ENCODE data around the gene MINDY3.
"Not testable (repeated sequence)": the region's sequence is repeated elsewhere in the genome, so short reads cannot be mapped to it uniquely, and the experiment has no call there.

MINDY3 gene

GRCh38 chr10:15857107-15857575 lies 3.2 kb downstream of the MINDY3 start:
- no peak for DNase-seq (ENCODE audit: low read depth in 1 of 2, low spot score in 1 of 2)

DNA sequence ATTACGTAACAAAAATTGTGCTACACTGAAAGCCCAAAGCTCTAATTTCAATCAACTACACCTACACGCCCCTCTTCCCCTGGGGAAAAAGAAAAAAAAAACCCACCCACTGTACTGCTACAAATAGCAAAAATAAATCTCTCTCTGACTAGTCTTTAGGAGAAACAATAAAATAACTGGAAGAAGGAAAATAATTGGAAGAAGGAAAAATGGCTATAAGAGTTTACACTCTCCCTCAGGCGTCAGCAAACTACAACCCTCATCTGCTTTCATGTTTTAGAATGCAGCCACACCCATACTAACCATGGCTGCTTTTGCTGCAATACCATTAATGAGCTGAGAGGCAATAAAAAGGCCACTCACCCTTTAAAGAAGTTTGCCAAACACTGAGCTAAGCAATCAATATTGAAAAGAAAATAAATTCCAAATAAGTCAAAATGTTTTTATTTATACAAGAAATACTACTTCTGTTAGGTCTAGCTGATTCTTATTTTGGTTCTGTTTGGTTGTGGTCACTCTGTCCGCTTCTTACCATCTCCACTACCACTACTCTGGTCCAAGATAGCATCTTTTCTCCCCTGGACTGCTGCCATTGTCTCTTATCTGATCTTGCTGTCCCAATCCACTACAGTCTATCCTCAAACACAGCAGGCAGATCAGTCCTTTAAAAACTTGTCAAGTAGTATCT lies 3.8 kb downstream of the MINDY3 start:
- DNase-seq (ENCODE audit: low read depth in 1 of 2, low spot score in 1 of 2), result no peak

DNA sequence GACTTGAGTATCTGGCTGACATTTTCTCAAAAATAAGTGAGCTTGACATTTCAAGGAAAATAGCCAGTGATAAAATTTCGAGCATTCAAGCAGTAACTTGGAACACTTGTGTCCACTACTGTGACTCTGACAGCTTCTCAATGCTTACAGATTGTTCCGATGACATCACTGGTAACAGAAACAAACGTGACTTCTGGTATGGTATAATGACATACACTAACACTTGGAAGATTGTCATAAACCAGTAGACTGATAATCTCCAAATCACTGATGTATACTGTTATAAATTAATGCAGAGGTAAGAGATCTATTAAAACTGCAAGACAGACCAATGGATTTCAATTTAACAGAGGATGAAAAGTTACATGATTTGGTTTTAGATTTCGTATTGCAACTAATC lies 6.5 kb downstream of the MINDY3 start:
- no peak for DNase-seq (ENCODE audit: low read depth in 1 of 2, low spot score in 1 of 2)

- DNase-seq (ENCODE audit: low read depth in 1 of 2, low spot score in 1 of 2), result no peak
These were observed 8.2 kb downstream of the MINDY3 start for GRCh38 chr10:15852111-15852557.

- DNase-seq (ENCODE audit: low read depth in 1 of 2, low spot score in 1 of 2), result not testable (repeated sequence)
These were observed 9.8 kb downstream of the MINDY3 start for GRCh38 chr10:15850337-15850978.

GRCh38 chr10:15849316-15849715 lies 11.0 kb downstream of the MINDY3 start:
- no peak for DNase-seq (ENCODE audit: low read depth in 1 of 2, low spot score in 1 of 2)

DNA sequence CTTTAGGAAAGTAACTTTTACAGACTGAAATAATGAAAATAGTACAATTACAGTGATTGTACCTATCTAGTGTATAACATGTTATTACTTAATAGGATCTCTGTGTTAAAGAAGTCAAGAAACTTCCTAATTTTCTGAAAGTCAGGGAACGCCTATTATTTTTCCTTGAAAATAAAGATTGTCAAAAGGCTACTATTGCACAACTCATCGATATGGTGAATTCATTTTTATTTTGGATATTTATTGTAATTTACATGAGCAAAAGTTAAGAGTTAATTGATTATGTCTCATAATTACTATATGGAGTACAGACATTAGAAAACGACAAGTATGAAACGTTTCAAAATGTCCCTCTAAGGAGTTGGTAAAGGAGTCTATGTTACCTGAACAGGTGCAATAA lies 12.8 kb downstream of the MINDY3 start:
- no peak for DNase-seq (ENCODE audit: low read depth in 1 of 2, low spot score in 1 of 2)

GRCh38 chr10:15844517-15844916 lies 15.8 kb downstream of the MINDY3 start:
- DNase-seq (ENCODE audit: low read depth in 1 of 2, low spot score in 1 of 2), result no peak

GRCh38 chr10:15843695-15844094 lies 16.6 kb downstream of the MINDY3 start:
- DNase-seq (ENCODE audit: low read depth in 1 of 2, low spot score in 1 of 2), result no peak

DNA sequence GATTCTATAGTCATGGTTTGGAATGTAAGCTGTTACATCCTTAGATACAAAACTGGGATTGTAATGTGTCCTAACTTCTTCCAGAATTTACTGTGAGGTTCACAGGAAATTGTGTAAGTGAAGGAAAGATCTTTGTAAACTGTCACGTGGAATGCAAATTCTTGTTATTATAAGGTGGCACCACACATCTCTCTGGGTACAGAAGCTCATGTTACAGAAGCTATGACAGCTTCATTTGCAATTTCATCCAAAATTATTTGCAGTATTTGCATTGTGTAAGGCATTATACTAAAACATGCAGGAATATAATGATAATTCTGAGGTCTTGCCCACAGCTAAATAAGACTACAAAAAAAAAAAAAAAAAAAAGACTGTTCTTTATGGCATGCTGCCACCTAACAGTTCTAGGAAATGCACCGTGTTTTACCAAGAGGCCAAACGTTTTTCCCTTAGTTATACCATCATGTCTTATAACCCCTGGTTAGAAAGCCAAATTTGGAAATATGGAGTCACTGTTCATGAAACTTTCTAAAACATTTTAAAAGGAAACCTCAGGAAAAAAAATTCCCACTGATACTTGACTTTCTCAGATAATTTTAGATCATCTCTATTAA lies 17.6 kb downstream of the MINDY3 start:
- DNase-seq (ENCODE audit: low read depth in 1 of 2, low spot score in 1 of 2), result no peak

- DNase-seq (ENCODE audit: low read depth in 1 of 2, low spot score in 1 of 2), result no peak
These were observed 18.6 kb downstream of the MINDY3 start for GRCh38 chr10:15841696-15842095.

- no peak for DNase-seq (ENCODE audit: low read depth in 1 of 2, low spot score in 1 of 2)
These were observed 23.5 kb downstream of the MINDY3 start for GRCh38 chr10:15836807-15837206.

GRCh38 chr10:15829495-15829894 lies 30.8 kb downstream of the MINDY3 start:
- no peak for DNase-seq (ENCODE audit: low read depth in 1 of 2, low spot score in 1 of 2)

DNA sequence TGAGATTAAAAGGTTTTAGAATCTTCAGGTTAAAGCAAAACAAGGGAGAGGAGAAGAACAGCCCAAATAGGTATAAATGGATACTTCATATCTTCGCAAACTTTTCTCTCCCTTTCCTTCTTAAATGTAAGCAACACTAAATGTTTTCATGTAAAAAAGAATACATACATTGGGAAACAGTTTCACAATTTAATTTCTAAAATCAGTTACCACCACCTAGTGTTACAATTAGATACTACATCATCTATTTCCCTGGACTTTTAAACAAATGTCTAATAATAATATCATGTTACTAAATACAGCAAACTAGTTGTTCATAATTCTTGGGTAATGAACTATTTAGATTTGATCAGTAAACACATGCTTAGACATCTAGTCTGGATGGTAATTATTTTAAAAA lies 35.8 kb downstream of the MINDY3 start:
- DNase-seq (ENCODE audit: low read depth in 1 of 2, low spot score in 1 of 2), result no peak

- DNase-seq (ENCODE audit: low read depth in 1 of 2, low spot score in 1 of 2), result no peak
These were observed 38.2 kb downstream of the MINDY3 start for GRCh38 chr10:15822131-15822530.

GRCh38 chr10:15821046-15821683 lies 39.1 kb downstream of the MINDY3 start:
- DNase-seq (ENCODE audit: low read depth in 1 of 2, low spot score in 1 of 2), result no peak

DNA sequence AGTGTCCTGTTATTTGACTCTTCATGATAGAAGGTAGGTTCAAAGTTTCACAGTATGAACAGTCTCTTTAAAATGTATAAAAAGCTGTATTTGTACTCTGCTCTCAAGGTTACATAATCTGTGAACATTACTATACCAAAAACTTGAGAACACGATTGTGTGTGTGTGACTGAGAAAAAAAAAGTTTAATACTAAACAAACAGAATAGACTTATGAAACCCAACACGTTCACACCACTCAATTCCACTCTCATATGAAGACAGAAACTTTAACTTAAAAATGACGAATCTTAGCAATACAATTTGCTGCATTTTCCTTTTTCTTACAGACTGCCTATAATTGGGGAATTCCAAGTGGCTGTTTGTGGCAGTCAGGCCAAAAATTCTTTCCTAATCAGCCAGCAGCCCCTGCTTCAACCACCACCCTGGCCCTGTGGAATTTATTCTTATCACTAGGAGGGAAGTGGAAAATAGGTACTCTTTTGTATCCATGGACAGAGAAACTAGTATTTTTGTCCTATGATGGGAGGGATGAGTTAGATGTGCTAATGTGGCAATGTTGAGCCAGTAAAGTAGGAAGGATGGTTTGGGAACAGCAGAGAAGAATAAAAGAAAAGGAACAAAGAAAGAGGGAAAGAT lies 42.8 kb downstream of the MINDY3 start:
- DNase-seq (ENCODE audit: low read depth in 1 of 2, low spot score in 1 of 2), result no peak

DNA sequence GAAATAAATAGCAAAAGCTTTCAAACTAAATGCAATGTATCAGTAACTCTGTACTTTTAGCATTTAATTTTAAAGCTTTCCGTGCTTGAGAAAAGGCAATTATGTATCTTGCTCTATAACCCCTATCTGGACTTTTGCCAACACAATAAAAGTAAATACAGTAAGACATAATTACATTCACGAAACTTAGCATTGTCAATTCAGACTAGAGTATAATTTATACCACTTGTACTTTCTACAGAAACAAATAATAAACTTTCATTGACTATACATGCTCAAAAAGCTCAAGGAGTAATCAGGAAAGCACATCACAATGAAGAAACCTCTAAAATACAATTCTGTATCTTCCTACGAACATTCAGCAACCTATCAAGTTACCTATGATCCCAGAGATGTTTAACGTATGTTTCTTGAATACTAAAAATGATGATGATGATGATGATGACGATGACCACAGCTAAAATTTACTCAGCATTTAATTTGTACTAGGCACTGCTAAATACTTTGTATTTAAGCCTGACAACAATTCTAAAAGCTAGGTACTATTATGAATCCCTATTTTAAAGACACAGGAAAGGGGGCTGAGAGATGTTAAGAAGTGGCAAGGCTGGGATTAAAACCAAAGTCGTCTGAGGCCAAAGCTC lies 44.9 kb downstream of the MINDY3 start:
- no peak for DNase-seq (ENCODE audit: low read depth in 1 of 2, low spot score in 1 of 2)

- DNase-seq (ENCODE audit: low read depth in 1 of 2, low spot score in 1 of 2), result no peak
These were observed 45.7 kb downstream of the MINDY3 start for GRCh38 chr10:15814565-15814964.

GRCh38 chr10:15813415-15813814 lies 46.9 kb downstream of the MINDY3 start:
- DNase-seq (ENCODE audit: low read depth in 1 of 2, low spot score in 1 of 2), result no peak

- DNase-seq (ENCODE audit: low read depth in 1 of 2, low spot score in 1 of 2), result no peak
These were observed 50.9 kb downstream of the MINDY3 start for GRCh38 chr10:15809450-15809849.

All from activated T-helper 1 cell treated with anti-CD3 and anti-CD28 coated beads, Interleukin-2, amount 50 U/mL, for 16 hours (primary cell).